Lower leg skin (tissue), 4 donors: ENCODE measurements around the gene AGPAT1. TPM values are rescaled to one million over a fixed set of nuclear protein-coding genes. Genes with fewer than 3 reads are reported as not detected.

Source experiments
- DNase-seq, 2 donors: peaks; one replicate each; pipeline ENCODE4 v3.0.0-alpha.2; 2019; ENCODE audit warnings: low spot score in 2 of 2
- H3K4me3 ChIP-seq: fragments of 200-600 bp; sonication (generic); 2 replicates; pipeline ENCODE4 v1.5.1; 2017; ENCODE audit warnings: mild to moderate bottlenecking, low read depth; ENCODE audit not compliant: poor library complexity, severe bottlenecking
- CTCF ChIP-seq, 3 donors: fragments of 450-650 bp; IDR thresholded peaks; one replicate each; pipeline ENCODE4 v1.5.1; 2016; ENCODE audit warnings: antibody characterized with exemption in 3 of 3, mild to moderate bottlenecking in 3 of 3, moderate library complexity in 2 of 3
- POLR2A ChIP-seq, 2 donors: fragments of 450-650 bp; IDR thresholded peaks; one replicate each; pipeline ENCODE4 v1.6.1; 2016 to 2017; ENCODE audit warnings: antibody characterized with exemption in 2 of 2, mild to moderate bottlenecking in 1 of 2, moderate library complexity in 1 of 2
- WGBS, 2 donors: methylation state at CpG; one replicate each; pipeline ENCODE4 v1.1.5; 2018; 5-methylcytosine and 5-hydroxymethylcytosine counted together
- intact Hi-C: fragments of 100-400 bp; cut with DNase I; formaldehyde crosslinking; loops from one replicate; pipeline ENCODE4 v1.15.0; 2023; ENCODE audit warnings: low total_unique reads
- total RNA-seq, 4 donors: library from RNA; depleted of rRNA; stranded (reverse); fragments of >200 nt; gene quantifications; one replicate each; pipeline ENCODE4 v1.1.0, GENCODE V29; 2016

The AGPAT1 gene
- total RNA-seq, 4 donors from 2014 or later, result 18.8 to 53.2 (median 28.0) TPM

DNA sequence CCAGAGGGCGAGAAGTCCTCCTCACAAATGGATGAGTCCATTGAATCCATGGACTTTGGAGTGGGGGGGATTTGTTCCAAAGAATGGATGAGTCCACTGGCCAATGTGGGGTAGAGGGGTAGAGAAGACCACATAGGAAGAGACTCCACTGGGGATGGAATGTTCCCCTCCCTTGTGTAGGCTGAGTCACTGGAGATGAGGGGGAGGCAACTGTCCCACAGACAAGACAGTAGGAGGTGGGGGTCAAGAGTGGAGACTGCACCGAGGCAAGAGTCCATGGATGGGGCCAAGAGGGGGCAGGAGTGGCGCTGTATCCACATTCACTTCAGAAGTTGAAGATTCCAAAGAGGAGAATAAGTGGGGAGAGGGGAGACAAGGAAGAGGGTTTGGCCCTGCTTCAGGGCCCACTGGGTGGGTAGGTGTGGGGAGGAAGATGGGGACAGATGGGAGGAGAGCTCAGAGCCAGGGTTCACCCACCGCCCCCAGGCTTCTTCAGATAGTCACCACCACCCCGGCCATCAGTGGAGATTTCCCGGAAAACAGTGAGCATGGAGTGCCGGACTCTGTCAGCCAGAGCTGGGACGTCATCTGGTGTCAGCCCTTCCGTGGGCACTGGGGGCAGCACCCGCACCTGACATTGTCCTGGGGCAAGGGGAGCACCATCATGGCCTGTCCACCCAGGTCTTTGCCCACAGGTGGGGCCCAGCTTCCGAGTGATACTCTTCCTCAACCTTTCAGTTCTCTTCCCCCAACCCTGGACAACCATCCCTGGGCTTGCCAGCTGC, 6.9 kb downstream of the AGPAT1 start:
- DNase-seq, result no peak
- TF ChIP-seq CTCF (IDR thresholded peaks at IDR 0.05) (no peak), POLR2A (IDR thresholded peaks at IDR 0.05) (no peak)
- WGBS, 2 donors, result 81 to 84% methylated on average over 11 of the region's 11 CpGs
- intact Hi-C loops, result no loop called here
- H3K4me3 ChIP-seq, result no peak overlapping the region

DNA sequence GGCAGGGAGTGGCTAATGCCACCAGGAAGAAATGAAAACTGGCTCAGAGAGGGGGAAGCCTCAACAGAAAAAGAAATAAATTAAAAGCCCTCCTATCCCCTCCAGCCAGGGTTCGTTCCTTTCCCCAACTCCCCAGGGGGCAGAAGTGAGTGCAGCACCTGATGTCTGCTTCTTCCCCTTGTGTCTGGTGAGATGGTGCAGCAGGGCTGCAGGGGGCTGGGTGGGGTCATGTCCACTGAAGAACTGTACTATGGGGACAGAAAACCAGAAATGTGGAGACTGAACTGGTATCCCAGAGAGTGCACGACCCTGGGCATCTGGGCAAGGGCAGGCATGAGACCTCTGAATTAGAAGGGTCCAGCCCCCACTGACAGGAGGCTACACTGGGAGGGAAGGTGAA, 7.5 kb downstream of the AGPAT1 start:
- DNase-seq, result no peak
- 62 to 68% methylated on average over 2 of the region's 2 CpGs for WGBS, 2 donors
- no peak overlapping the region for H3K4me3 ChIP-seq
- intact Hi-C loops, result no loop called here
- TF ChIP-seq CTCF (IDR thresholded peaks at IDR 0.05), result no peak
- no peak for TF ChIP-seq POLR2A (IDR thresholded peaks at IDR 0.05)

DNA sequence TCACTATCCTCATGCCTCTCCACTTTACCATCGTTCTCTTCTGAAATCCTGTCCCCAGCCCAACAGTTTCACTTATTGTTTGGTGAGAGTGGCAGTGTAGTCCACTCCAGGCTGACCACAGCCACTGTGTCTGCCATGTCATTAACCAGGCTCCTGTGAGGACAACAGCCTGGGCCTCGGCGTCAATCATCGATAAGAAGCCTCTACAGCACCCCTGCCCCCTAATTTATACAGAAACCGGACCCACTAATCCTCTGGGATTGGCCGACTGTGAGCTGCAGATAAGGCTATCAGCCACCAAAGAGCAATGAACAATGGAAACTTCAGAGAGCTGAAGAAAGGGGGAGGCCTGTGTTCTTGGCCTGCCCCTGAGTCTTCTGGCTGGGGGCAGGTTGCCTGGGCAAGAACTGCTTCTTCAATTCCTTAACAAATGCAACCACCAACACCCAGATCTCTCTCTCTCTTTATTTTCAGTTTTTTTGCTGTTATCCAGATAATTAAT, 8.1 kb downstream of the AGPAT1 start:
- intact Hi-C loops, result no loop called here
- DNase-seq, result no peak
- no peak overlapping the region for H3K4me3 ChIP-seq

GRCh38 chr6:32167154-32167760, 8.6 kb downstream of the AGPAT1 start:
- H3K4me3 ChIP-seq, result no peak overlapping the region
- TF ChIP-seq CTCF (IDR thresholded peaks at IDR 0.05) (no peak), POLR2A (IDR thresholded peaks at IDR 0.05) (no peak)
- 81 to 82% methylated on average over 32 of the region's 32 CpGs for WGBS, 2 donors
- DNase-seq, result no peak
- intact Hi-C loops, result no loop called here

More for the DNA sequence above, 8.1 kb downstream of the AGPAT1 start:
- 79% methylated on average over 6 of the region's 6 CpGs for WGBS, 2 donors
- TF ChIP-seq POLR2A (IDR thresholded peaks at IDR 0.05), result no peak
- no peak for TF ChIP-seq CTCF (IDR thresholded peaks at IDR 0.05)

GRCh38 chr6:32166411-32167061, 9.3 kb downstream of the AGPAT1 start:
- H3K4me3 ChIP-seq, result no peak overlapping the region
- TF ChIP-seq CTCF (IDR thresholded peaks at IDR 0.05) (no peak), POLR2A (IDR thresholded peaks at IDR 0.05) (no peak)
- DNase-seq, result no peak
- intact Hi-C loops, result no loop called here
- 80 to 88% methylated on average over 28 to 30 of the region's 30 CpGs for WGBS, 2 donors
